ENCODE measurements around the gene GPR25.

GPR25 gene

GRCh38 chr1:200894712-200895442, 22.1 kb downstream of the GPR25 start, which contains the start of gene INAVA:
TSS of gene INAVA (plus strand) at chr1:200894900. CDS start at chr1:200898401, 3,501 bp downstream.
- no peak for DNase-seq (ENCODE audit: low read depth)

DNA sequence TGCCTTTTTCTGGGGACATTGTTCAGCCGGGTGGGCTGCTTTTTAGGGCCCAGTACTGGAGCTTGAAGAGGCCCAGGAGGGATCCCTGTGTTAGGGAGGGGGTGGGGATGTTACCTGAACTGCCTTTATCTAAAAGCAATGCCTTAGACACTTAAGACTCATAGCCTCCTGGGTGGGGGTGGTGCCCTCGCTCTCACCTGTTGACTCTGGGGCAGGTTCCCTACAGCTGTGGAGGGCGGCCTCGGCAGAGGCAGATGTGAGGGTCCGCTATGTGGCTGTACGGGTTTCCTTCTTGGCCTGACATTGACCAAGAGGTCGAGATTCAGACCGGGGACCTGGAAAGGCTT, 22.6 kb downstream of the GPR25 start:
- no peak for DNase-seq (ENCODE audit: low read depth)

DNA sequence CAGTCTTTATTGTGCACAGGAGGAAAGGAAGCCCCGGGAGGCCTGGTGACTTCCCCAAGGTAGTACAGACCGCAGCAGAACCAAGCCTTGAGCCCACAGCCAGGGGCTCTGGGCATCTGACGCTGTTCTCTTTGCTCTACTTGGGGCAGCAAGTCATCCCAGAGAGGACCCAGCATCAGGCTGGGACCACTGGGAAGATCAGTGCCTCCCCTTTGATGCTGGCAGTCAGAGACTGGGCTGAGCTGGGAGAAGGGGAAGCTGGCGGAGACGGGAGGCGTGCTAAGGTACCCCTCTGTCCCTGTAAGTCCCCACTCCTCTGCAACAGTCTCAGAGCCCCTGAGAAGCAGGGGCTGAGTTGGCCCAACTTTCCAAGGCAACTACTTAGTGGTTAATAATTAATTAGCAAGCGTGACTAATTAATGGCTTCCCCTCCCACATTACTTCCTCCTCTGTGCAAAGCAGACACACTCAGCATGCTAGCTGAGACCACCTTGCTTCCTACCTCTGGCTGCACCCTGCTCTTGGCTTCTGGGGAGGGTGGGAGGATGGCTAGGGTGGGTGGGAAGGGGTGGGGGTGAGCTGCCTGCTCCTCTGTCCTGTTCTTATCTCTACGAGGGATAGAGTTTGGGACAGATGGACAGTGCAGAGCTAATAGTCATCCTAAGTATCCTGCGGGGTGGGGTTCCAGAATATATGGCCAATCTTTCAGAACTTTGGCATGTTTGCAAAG, 23.2 kb downstream of the GPR25 start:
- DNase-seq (ENCODE audit: low read depth), result no peak

DNA sequence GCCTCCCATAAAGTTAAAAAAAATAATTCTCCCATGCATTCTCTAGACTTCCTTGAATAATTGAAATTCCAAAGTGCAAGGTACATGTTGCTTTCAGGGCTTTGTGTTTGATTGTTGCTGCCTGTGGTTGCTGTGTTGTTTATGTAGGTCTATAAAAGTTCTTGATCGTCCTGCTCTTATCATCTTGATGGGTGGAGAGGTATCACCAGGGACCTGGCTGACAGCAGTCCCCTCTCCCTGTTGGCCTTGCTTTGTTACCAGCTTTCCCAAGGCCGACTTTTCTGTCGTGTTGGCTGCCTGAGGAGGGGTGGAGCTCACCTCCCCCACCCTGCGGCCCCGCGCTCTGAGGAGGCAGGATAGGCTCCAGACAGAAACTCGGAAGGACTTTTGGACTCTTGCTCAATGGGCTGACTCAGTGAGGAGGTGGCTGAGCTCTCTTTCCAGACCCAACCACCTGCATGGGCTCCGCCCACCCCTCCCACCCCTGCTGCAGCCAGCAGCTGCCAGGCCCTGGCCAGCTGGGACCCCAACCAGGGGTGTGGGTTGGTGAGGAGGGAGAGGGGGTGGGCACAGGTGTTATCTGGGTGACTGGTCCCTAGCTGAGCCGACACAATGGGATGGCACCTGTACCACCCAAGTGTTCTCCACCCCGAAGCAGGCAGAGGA, 23.9 kb downstream of the GPR25 start:
- peak; percentile 63 for DNase-seq (ENCODE audit: low read depth)

- no peak for DNase-seq (ENCODE audit: low read depth)
Measured at GRCh38 chr1:200897259-200897658, 24.5 kb downstream of the GPR25 start.

DNA sequence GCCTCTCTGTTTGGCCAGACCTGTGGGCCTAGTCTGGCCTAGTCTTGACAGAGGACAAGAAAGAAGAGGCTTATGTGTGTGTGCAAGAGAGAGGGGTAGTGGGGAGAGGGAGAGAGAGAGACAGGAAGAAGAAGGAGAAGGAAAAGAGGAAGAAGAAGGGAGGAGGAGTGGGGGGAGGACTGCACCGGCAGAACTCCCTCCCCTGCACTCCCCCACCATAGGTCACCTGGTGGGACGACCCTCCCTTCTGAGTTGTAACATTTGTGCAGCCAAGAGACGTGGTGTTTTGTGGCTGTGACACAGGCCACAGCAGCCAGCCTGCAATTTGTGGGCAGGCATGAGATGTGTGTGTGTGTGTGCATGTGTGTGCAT, 26.2 kb downstream of the GPR25 start:
- DNase-seq (ENCODE audit: low read depth), result no peak

- DNase-seq (ENCODE audit: low read depth), result no peak
Measured at GRCh38 chr1:200899451-200899915, 26.7 kb downstream of the GPR25 start.

- DNase-seq (ENCODE audit: low read depth), result no peak
Measured at GRCh38 chr1:200899954-200900867, 27.4 kb downstream of the GPR25 start.

DNA sequence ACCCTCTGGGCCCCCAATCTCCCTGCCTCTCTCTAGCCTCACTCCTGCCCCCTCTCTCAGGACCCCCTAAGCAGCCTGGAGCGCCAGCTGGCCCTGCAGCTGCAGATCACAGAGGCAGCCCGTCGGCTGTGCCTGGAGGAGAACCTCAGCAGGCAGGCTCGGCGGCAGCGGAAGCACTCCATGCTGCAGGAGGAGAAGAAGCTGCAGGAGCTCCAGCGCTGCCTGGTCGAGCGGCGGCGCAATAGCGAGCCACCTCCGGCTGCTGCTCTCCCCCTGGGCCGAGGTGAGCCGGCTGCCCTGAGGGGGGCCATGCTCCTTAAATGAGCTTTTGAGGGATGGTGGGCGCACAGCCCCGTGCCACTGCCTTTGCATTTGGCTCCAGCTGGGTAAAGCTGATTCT, 28.1 kb downstream of the GPR25 start:
- no peak for DNase-seq (ENCODE audit: low read depth)

DNA sequence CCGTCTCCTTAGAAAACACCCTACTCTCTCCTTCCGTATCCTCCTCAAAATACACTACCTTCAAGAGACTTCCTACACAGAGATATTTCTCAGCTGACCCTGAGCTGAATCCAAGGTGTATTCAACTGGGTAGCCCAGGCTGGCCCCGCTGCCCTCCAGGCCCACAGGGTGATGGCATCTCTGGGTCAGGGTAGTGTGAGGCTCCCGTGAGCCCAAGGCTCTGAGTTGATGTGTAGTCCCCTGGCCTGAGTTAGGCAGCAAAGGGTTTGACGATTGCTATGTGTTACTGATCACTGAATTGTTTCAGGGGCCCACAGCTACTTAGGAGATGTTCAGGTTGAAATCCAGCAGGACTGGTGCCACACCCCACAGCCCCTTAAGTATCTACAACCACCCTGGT, 28.6 kb downstream of the GPR25 start:
- DNase-seq (ENCODE audit: low read depth), result no peak

GRCh38 chr1:200901796-200902444, 29.1 kb downstream of the GPR25 start:
- no peak for DNase-seq (ENCODE audit: low read depth)

- no peak for DNase-seq (ENCODE audit: low read depth)
Measured at GRCh38 chr1:200903793-200904192, 31.0 kb downstream of the GPR25 start.

DNA sequence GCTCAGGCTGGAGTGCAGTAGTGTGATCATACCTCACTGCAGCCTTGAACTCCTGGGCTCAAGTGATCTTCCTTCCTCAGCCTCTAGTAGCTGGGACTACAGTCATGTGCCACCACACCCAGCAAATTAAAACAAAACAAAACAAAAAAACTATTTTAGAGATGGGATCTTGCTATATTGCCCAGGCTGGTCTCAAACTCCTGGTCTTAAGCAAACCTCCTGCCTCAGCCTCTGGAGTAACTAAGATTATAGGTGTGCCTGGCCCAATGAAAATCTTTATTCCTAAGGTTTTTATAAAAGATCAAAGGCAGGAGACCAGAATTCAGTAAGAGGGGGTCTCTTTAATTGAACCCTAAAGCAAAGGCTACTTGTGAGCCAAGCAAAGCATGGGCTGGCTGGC, 32.0 kb downstream of the GPR25 start:
- no peak for DNase-seq (ENCODE audit: low read depth)

GRCh38 chr1:200905411-200906052, 32.8 kb downstream of the GPR25 start:
- peak; percentile 68 for DNase-seq (ENCODE audit: low read depth)

GRCh38 chr1:200906491-200906890, 33.7 kb downstream of the GPR25 start:
- DNase-seq (ENCODE audit: low read depth), result no peak

GRCh38 chr1:200907611-200908097, 34.9 kb downstream of the GPR25 start:
- DNase-seq (ENCODE audit: low read depth), result peak; percentile 45

DNA sequence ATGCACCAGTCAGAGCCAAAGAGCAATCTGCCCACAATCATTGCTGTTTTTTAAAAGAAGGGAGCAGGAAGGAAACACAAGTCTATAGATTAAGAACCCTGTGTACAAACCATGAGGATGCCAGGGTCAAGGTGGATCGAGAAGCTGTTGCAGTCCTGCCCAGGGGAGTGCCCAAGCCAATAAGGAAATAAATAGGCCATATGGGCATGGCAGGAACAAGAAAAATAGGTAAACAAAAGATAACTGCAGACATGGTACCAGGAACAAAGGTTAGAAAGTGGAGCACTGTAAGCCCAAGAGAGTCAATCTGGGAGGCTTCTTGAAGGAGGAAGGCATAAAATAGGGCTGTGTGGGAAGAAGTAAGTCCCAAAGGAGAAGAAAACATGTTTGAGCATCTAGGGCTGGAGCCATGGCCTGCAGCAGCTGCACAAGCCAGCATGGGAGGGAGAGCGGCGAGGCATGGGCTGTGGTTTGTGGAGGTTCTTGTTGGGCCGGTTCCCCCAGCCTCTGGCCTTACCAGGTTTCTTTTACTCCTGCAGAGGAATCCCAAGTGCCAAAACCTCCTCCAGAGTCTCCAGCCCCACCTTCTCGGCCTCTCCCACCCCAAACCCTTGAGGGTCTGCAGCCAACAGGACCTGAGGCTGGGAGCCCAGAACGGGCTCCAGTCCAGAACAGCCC, 35.5 kb downstream of the GPR25 start:
- no peak for DNase-seq (ENCODE audit: low read depth)

DNA sequence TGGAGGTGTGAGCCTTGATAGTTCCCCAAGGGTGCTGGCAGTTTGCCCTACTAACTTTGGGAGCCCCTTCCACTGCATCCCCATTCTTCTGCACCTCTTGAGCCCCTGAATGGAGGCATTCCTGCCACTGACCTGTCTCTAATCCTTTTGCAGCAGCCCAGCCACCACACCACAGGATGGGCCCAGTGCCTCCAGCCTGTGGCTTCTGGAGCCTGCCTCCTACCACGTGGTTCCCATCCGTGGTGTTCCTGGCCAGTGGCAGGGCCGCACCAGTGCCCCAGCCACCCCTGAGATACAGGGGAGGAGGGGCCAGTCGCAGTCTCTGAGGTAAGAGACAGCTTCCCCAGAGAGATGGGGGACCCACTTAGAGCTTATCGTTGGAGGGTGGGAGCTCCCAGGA, 36.3 kb downstream of the GPR25 start:
- DNase-seq (ENCODE audit: low read depth), result no peak

DNA sequence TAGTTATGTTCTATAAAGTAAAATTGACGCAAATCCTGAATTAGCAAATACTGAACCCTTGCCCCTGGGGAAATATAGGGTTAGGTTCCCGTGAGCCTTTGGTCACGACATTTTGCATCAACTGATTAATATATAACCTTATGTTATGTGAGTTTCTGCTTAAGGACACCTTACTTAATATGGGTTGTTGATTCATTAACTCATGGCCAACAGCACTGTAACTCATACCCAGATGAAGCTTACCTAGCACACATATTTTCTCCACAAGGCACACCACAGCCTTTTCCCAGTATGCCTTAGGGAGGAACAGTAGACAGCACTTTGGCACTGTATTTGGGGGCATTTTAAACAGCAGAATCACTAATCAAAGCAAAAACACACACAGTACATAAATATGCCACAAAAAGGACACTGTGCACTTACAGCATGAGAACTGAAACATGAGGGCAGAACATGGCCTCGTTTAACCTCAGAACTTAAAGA, 37.0 kb downstream of the GPR25 start:
- DNase-seq (ENCODE audit: low read depth), result no peak

GRCh38 chr1:200911361-200911760, 38.6 kb downstream of the GPR25 start:
- no peak for DNase-seq (ENCODE audit: low read depth)
